Muscle of back (tissue), 11 donors: Measurements from ENCODE around the gene ZBTB32. TPM values are rescaled to one million over a fixed set of nuclear protein-coding genes. Genes with fewer than 3 reads are reported as not detected.

Experiments
- DNase-seq, 3 donors: peaks; one replicate each; pipeline versions ENCODE4 v3.0.0 to v3.0.0-alpha.2; 2013
- polyA plus RNA-seq, 10 donors: library from polyadenylated mRNA; unstranded; fragments of 120-200 nt; gene quantifications; one replicate each; pipeline ENCODE4 v1.2.1, GENCODE V29; 2013; ENCODE audit not compliant: insufficient read length in 10 of 10

Gene ZBTB32
- polyA plus RNA-seq, 10 donors = 0.08 to 0.59 (median 0.25) TPM; not detected in 5

- no peak for DNase-seq
Measured at GRCh38 chr19:35751839-35752745, 47.7 kb downstream of the ZBTB32 start.

- no peak for DNase-seq
Measured at GRCh38 chr19:35752746-35753350, 48.5 kb downstream of the ZBTB32 start.

GRCh38 chr19:35753634-35754369, 49.4 kb downstream of the ZBTB32 start:
- DNase-seq = no peak

GRCh38 chr19:35754370-35755130, 50.2 kb downstream of the ZBTB32 start:
- DNase-seq = no peak

- no peak for DNase-seq
Measured at GRCh38 chr19:35755131-35755549, 50.8 kb downstream of the ZBTB32 start.

GRCh38 chr19:35755550-35756376, 51.4 kb downstream of the ZBTB32 start:
- peak; percentile 66 to 94 (median 87) for DNase-seq

- DNase-seq = peak in 1 of 3 donors; percentile 84
Measured at GRCh38 chr19:35756377-35757230, 52.2 kb downstream of the ZBTB32 start, which contains the start of gene HSPB6. HSPB6 (minus strand) TSS chr19:35757029; CDS start chr19:35757008, 21 bp downstream.

GRCh38 chr19:35757231-35757748, 52.9 kb downstream of the ZBTB32 start:
- DNase-seq = peak; percentile 96 to 98 (median 97)

GRCh38 chr19:35757749-35758608, 53.6 kb downstream of the ZBTB32 start, which contains the start of gene PROSER3:
PROSER3 (plus strand) TSS chr19:35758176; CDS start chr19:35758216, 40 bp downstream.
- DNase-seq = peak; percentile 99 to 100 (median 99)

- DNase-seq = no peak
Measured at GRCh38 chr19:35759697-35760096, 55.3 kb downstream of the ZBTB32 start.

- DNase-seq = no peak
Measured at GRCh38 chr19:35760711-35761349, 56.5 kb downstream of the ZBTB32 start.

- DNase-seq = no peak
Measured at GRCh38 chr19:35764432-35765315, 60.3 kb downstream of the ZBTB32 start.
